RWPE1 (cell line): ENCODE data around the gene DHRS13.

Experiments
- CTCF ChIA-PET: fragments of 350-600 bp; sonication (Branson Sonifier 250); formaldehyde crosslinking; extraction: SDS; loops from one replicate; lab custom pipeline; 2021; lab: Yijun Ruan, JAX
- POLR2A ChIA-PET: fragments of 400-600 bp; formaldehyde crosslinking; extraction: SDS; loops from one replicate; lab custom pipeline; 2020; ENCODE audit warnings: antibody characterized with exemption; ENCODE audit not compliant: low non-redundant PET; lab: Yijun Ruan, JAX
- DNase-seq: peaks from one replicate; pipeline ENCODE4 v3.0.0; 2012; ENCODE audit warnings: low spot score
- H3K27ac ChIP-seq: fragments of 450-650 bp; 2 replicates; pipeline ENCODE4 v1.5.1; 2017
- CTCF ChIP-seq: fragments of 450-650 bp; conservative IDR thresholded peaks from 2 replicates; pipeline ENCODE4 v1.5.1; 2017; ENCODE audit warnings: low read depth, mild to moderate bottlenecking

DHRS13 gene

DNA sequence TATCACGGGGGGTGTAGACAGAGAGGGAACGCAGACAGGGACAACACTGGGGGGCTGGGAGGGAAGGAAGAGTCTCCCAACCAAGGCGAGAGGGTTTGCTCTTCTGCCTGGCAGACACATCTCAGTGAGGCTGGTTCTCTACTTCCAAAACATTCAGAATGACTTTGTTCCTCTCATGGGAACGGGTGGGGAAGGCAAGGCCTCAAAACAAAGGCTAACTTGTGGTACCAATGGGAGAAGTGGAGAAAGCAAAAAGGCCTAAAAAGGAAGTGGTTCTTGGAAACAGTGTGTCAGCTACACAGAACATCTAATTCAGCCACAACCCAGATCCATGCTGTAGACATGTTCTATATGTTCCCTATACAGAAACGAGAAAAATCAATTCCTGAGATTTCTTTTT, 12.9 kb downstream of the DHRS13 start:
- POLR2A ChIA-PET, result no interaction called here
- CTCF ChIA-PET, result no interaction called here

DNA sequence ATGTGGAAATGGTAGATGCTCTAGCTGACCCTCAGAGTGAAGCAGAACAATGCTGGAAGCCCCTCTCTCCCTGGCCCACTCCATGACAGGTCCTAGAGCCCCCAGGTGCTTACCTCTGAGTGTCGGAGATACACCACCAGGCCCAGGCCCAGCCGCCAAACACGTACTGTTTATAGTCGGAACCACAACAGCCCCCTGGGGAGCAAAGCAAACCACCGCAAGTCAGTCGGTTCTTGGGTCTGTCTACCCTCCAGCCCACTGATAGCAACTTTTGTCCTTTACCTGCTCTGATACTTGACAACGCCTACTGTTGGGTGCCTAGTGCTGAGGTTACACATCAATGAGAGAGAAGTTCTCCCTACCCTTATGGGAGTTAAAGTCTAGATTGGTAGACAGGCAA, 14.0 kb downstream of the DHRS13 start:
- ChIA-PET CTCF (interaction anchor here (0.5 kb wide), 1 partner anchor 125 kb away, joined by 3 read pairs; no protein-coding TSS in a partner anchor), POLR2A (no interaction called here)
- DNase-seq, result no peak
- peak overlapping the region; percentile 99; the same call in 1 of the 2 replicates for H3K27ac ChIP-seq
- TF ChIP-seq CTCF, result no peak

More for the DNA sequence above, 12.9 kb downstream of the DHRS13 start:
- H3K27ac ChIP-seq, result peak overlapping the region; percentile 99
- DNase-seq, result no peak
- TF ChIP-seq CTCF, result no peak

DNA sequence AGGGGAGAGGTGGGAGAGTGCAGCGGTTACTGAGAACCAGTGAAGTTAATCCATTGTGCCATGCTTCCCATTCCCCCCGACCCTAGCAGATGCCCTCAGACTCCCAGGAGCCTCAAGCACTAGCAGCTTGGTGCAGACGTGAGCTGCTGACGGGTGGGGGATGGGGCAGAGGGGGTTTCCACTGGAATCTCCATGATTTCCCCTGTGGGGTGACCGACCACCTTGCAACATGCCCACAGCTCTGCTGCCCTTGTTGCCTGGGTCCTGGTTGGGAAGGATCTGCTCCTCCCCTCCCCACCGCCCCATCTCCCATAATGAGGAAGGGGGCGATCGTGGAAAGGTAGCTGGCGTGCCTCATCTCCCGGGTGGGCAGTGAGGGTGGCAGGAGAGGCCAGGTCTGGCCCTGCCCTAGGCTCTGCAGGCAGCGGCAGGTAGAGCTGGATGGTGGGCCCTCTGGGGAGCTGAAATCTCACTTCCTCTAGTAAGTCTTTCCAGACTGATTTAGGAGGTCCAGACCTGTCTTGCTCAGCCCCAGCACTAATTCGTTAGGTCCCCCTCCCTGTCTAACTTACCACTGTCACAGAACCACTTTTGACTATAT, 14.9 kb downstream of the DHRS13 start:
- TF ChIP-seq CTCF, result no peak
- CTCF ChIA-PET, result no interaction called here
- POLR2A ChIA-PET, result no interaction called here
- peak overlapping the region; percentile 54 for H3K27ac ChIP-seq
- DNase-seq, result no peak

DNA sequence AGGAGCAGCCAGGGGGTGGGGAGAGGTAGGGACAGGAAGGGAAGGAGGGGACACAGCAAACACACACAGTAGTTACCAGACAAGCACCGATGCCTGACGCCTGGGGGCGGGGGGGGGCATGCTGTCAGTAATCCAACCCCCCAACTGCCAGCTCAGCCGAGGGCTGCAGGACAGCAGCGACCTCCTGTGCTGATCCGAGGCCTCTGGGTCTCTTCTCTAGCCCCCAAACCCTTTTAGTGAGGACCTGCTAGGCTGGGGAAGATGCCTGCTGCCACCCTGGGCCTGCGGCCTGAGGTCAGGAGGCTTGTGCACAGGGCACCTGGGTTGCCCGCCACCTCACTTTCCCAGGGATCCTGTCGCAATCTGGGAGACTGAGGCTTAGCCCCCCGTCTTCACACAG, 16.9 kb downstream of the DHRS13 start:
- POLR2A ChIA-PET, result interaction anchor here (0.6 kb wide), 1 partner anchor 60 kb away, joined by 3 read pairs; no protein-coding TSS in a partner anchor

DNA sequence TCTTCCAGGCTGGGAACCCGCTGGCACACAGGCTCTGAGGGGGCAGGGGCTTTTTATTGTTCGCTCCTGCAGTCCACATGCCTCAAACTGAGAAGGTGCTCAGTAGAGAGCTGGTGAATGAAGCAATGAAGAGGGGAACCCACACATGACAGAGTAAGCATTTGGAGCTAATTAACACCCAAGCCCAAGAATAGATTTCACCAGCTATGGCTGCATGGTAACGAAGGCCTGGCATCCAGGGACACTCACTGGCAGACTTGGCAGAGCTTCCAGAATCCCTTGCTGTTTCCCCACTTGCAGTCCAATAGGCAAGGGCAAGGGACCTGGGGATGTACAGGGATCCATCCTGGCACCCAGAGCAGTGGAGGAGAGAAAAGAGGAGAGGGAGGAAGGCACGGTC, 17.5 kb downstream of the DHRS13 start:
- no peak for DNase-seq
- ChIA-PET POLR2A (no interaction called here), CTCF (no interaction called here)
- H3K27ac ChIP-seq, result peak overlapping the region; percentile 54
- no peak for TF ChIP-seq CTCF

More for the DNA sequence above, 16.9 kb downstream of the DHRS13 start:
- peak overlapping the region; percentile 54 for H3K27ac ChIP-seq
- CTCF ChIA-PET, result no interaction called here
- no peak for TF ChIP-seq CTCF
- no peak for DNase-seq

DNA sequence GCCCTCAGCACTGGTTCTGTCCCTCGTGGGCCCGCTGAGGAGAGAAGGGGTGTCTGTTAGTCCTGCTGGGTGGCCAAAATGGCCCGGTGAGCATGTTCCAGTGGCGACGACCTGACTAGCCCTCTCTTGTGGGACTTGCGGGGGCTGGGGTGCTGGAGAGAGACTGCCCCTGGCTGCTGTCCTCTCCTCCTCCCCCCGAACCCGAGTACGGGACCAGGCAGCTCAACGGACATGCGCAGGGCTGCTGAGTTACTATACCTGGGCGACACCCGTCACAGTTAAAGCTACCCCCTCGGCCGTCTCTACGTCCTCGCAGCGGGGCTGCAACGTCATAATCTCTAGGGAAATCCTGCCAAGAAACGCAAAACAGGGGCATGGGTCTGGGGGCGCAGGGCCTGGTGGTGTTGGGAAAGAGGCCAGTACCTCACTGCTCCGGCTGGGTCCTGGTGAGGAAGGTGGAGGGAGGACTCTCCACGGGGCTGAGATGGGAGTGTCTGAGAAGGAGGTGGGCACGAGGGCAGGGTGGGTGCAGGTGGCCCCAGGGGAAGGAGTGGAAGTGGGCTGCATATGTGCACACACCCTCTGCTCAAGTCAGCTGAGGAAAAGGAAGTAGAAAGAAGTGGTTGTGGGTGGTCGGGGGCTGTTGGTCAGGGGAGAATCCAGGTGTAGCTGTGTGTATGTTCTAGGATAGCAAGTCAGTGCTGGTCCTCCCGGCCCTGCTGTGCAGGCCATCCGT, 18.7 kb downstream of the DHRS13 start:
- no peak for DNase-seq
- peak overlapping the region; percentile 54 for H3K27ac ChIP-seq
- ChIA-PET POLR2A (no interaction called here), CTCF (no interaction called here)
- no peak for TF ChIP-seq CTCF
